CD4-positive, alpha-beta T cell treated with Interferon gamma for 1 hour (primary cell): ENCODE data around the gene SPATA13.
"Not testable (repeated sequence)": the region's sequence is repeated elsewhere in the genome, so short reads cannot be mapped to it uniquely, and the experiment has no call there.

Experiments
- DNase-seq: peaks from one replicate; pipeline ENCODE4 v3.0.0-alpha.2; 2020

SPATA13 gene

GRCh38 chr13:24328145-24328544 lies 167.6 kb downstream of the SPATA13 start:
- DNase-seq = no peak

GRCh38 chr13:24338721-24339120 lies 178.2 kb downstream of the SPATA13 start:
- DNase-seq = no peak

GRCh38 chr13:24339937-24340607 lies 179.6 kb downstream of the SPATA13 start:
- DNase-seq = no peak

GRCh38 chr13:24340608-24340955 lies 180.1 kb downstream of the SPATA13 start:
- DNase-seq = no peak

GRCh38 chr13:24341439-24341838 lies 180.9 kb downstream of the SPATA13 start:
- no peak for DNase-seq

GRCh38 chr13:24348385-24348784 lies 187.9 kb downstream of the SPATA13 start:
- no peak for DNase-seq

GRCh38 chr13:24348797-24349515 lies 188.4 kb downstream of the SPATA13 start:
- no peak for DNase-seq

- not testable (repeated sequence) for DNase-seq
Observed at GRCh38 chr13:24349778-24350664, 189.5 kb downstream of the SPATA13 start.

GRCh38 chr13:24351423-24351822 lies 190.9 kb downstream of the SPATA13 start:
- no peak for DNase-seq

- DNase-seq = no peak
Observed at GRCh38 chr13:24353736-24354135, 193.2 kb downstream of the SPATA13 start.

GRCh38 chr13:24355103-24355502 lies 194.6 kb downstream of the SPATA13 start:
- no peak for DNase-seq

- no peak for DNase-seq
Observed at GRCh38 chr13:24356270-24356669, 195.8 kb downstream of the SPATA13 start.
